NCI-H1417 treated with DMSO at 0.1 percent for 48 hours (cell line): ENCODE data around the gene COMMD2.

Experiments used
- DNase-seq: peaks from one replicate; lab custom pipeline; 2025; lab: John Stamatoyannopoulos, UW

The COMMD2 gene

DNA sequence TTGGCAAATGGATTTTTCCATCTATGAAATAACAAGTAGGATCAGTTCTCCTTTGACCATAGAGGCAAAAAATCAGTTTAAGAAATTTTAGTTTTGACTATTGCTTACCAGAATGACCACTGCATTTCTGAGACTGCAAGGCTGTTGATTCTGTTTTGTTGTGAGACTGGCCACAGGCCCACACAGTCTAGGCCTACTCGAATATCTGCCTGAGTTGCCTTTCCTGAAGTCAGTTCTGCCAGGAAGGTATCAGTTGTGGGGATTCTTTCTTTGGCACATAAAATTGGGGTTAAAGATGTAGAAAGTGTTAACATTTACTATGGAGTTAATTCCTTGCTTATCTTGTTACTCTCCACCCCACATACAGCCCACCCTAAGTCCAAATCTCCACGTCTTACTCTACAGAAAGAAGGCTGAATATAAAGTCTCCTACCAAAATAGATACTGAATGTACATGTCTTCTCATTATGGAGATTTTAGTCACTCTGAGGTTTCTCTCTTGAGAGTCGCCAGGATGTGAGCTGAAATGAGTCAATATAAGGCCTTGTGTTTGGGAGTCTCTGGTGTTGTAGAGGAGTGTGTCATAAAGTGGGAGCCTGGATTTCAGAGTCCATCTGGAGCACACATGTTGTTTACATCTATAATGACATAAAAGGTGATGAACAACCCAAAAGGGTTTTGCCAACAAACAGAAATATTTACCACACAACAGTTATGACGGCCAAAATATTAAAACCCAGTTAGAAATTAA is 49.4 kb downstream of the COMMD2 start:
- DNase-seq = no peak

GRCh38 chr3:149701977-149702350 is 50.3 kb downstream of the COMMD2 start:
- no peak for DNase-seq

- no peak for DNase-seq
Measured at GRCh38 chr3:149701206-149701976, 50.9 kb downstream of the COMMD2 start.
